EH (cell line): ENCODE results near the gene SPINK8.
A peak's percentile ranks its signal among the peaks of the same experiment; 100 is the strongest.
"Not testable (repeated sequence)": the region's sequence is repeated elsewhere in the genome, so short reads cannot be mapped to it uniquely, and the experiment has no call there.

Source experiments
- DNase-seq: peaks from one replicate; pipeline ENCODE4 v3.0.0-alpha.2; 2015; ENCODE audit warnings: low read depth

SPINK8 gene

GRCh38 chr3:48278884-48279559, 54.4 kb downstream of the SPINK8 start:
- no peak for DNase-seq

- no peak for DNase-seq
Observed at GRCh38 chr3:48276911-48277641, 56.4 kb downstream of the SPINK8 start.

- peak; percentile 38 for DNase-seq
Observed at GRCh38 chr3:48275287-48276027, 58.0 kb downstream of the SPINK8 start.

- DNase-seq: no peak
Observed at GRCh38 chr3:48274452-48274851, 59.0 kb downstream of the SPINK8 start.

GRCh38 chr3:48273594-48274211, 59.8 kb downstream of the SPINK8 start:
- peak; percentile 70 for DNase-seq

- no peak for DNase-seq
Observed at GRCh38 chr3:48271763-48272498, 61.5 kb downstream of the SPINK8 start.

- not testable (repeated sequence) for DNase-seq
Observed at GRCh38 chr3:48271223-48271622, 62.2 kb downstream of the SPINK8 start.

- DNase-seq: no peak
Observed at GRCh38 chr3:48270306-48270705, 63.2 kb downstream of the SPINK8 start.

GRCh38 chr3:48269592-48269991, 63.9 kb downstream of the SPINK8 start:
- DNase-seq: no peak

GRCh38 chr3:48268936-48269561, 64.4 kb downstream of the SPINK8 start:
- DNase-seq: no peak

GRCh38 chr3:48268381-48268935, 65.0 kb downstream of the SPINK8 start:
- DNase-seq: no peak

- DNase-seq: no peak
Observed at GRCh38 chr3:48267782-48268181, 65.7 kb downstream of the SPINK8 start.

- no peak for DNase-seq
Observed at GRCh38 chr3:48258530-48258929, 74.9 kb downstream of the SPINK8 start.
